GM12873 (cell line): ENCODE data around the gene BIRC7.

Source experiments
- TF ChIP-seq, protein P1 (sequence below): IDR thresholded peaks from 2 replicates; pipeline ENCODE4 v1.5.1; 2012; ENCODE audit warnings: low read depth, mild to moderate bottlenecking, moderate library complexity, low read length, control low read depth; ENCODE audit not compliant: insufficient read depth; ENCODE audit errors: missing control alignments

The BIRC7 gene

DNA sequence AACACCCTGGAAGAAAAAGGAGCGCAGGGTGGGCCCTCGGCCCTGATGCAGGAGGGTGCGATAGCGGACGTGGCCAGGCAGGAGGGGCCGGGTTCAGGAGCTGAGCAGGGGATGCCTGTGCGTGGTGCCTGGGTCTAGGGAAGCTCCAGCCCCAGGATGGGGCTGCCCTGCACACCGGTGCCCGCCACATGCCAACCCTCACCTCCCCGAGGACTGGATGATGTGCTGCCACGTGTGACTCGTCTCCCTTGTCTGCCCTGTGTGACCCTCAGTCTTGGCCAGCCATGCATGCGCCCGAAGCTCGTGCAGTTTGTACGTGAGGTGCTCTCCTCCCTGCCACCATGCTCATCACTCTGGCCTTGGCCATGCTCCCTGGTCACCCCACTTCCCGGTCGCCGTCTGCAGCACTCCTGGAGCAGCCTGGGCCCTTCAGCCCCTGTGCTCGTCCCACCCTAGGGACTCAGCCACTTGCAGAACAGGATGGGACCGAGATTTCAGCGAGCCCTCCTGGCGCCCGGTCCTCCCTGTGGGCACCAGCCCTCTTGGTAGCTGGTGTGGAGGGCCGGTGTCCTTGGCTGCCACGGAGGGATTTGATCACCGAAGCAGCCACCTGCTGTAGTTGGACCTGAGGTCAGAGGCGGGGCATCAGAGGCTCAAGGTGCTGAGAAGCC, 53.0 kb downstream of the BIRC7 start:
- TF ChIP-seq, protein P1, sequence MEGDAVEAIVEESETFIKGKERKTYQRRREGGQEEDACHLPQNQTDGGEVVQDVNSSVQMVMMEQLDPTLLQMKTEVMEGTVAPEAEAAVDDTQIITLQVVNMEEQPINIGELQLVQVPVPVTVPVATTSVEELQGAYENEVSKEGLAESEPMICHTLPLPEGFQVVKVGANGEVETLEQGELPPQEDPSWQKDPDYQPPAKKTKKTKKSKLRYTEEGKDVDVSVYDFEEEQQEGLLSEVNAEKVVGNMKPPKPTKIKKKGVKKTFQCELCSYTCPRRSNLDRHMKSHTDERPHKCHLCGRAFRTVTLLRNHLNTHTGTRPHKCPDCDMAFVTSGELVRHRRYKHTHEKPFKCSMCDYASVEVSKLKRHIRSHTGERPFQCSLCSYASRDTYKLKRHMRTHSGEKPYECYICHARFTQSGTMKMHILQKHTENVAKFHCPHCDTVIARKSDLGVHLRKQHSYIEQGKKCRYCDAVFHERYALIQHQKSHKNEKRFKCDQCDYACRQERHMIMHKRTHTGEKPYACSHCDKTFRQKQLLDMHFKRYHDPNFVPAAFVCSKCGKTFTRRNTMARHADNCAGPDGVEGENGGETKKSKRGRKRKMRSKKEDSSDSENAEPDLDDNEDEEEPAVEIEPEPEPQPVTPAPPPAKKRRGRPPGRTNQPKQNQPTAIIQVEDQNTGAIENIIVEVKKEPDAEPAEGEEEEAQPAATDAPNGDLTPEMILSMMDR: no peak

DNA sequence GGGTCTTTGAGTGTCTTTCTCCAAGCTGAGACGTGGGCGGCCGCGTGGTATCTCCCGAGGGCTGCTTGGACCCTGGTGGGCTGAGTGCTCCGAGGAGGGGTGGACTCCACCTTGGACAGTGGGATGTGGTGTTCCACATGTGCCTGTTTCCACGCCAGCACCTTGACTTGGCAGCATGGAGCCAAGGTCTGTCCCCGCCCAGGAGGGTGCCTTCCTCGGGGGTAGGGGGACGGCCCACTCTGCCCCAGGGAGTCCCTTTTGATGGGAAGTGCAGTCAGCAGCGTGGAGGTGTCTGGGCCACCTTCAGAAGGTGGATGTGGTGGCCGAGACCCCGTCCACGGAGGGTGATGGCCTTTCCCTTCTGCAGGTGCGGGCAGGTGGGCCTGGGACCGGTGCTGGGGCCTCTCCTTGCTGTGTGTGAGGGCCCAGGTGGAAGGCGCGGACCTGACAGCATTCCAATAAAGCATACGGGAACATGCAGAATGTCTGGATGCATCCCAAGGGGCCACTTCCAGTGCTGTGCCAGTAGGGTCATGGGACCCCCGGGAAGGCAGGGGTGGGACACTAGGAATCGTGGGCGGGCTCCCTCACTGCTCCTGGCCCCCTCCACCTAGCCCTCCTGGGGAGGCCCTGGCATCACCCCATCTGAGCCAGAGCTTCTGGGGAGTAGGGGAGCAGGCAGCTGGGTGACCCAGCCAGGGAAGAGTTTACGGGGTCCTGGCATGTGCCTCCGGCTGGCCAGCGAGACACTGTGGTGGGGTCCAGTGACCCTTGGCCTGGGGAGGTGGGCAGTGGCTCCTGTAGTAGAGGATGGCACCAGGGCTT, 53.8 kb downstream of the BIRC7 start:
- TF ChIP-seq, protein P1: no peak
